ENCODE data around the gene TINAGL1. TPM values are rescaled to one million over a fixed set of nuclear protein-coding genes. Genes with fewer than 3 reads are reported as not detected.

Gene TINAGL1
- total and polyA plus RNA-seq, 2 donors (not counting 3 experiments of a cell fraction or from before 2014, with no cell fraction given) = 312 to 477 TPM

DNA sequence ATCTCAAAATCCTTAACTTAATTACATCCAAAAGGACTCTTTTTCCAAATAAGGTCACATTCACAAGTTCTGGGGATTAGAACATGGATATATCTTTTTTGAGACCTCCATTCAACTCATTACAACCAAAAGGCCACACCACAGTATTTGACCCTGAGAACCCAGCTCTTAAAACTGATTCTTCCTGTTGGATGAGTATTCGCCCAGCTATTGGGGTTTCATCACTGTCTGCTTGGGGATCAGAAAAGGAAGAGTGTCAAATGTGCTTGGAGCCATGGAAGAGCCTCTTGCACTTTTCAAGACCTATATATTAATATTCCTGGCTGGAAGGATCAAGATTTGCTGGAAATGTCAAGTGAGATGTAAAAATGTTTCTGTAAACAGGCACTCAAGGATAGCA, 5.4 kb upstream of the TINAGL1 start:
- no TSS peak for BruUV-seq (replicated peaks)
- H3K9ac ChIP-seq (replicated peaks; ENCODE audit: extremely low read depth, insufficient read depth, low read length) = no peak overlapping the region
- H4K20me1 ChIP-seq (replicated peaks; ENCODE audit: control insufficient read depth, extremely low read depth, insufficient read depth, low read length) = no peaks in the 10 kb centered on the region
- H3K27me3 ChIP-seq (ENCODE audit: control insufficient read depth in 2 of 2, insufficient read depth in 2 of 2, low read length in 2 of 2) = no peaks in the 10 kb centered on the region
- H3K4me3 ChIP-seq (replicated peaks in 1 of 3; ENCODE audit: insufficient read depth in 1 of 3, low read depth in 1 of 3, low read length in 3 of 3) = no peak overlapping the region
- H3K9me1 ChIP-seq (replicated peaks; ENCODE audit: control insufficient read depth, extremely low read depth, insufficient read depth, low read length) = no peaks in the 10 kb centered on the region
- FAIRE-seq = no peak
- peaks cover 30% of the 10 kb centered on the region for H3K4me1 ChIP-seq (ENCODE audit: control insufficient read depth, extremely low read depth, insufficient read depth, low read length)
- no peaks in the 10 kb centered on the region for H3K9me3 ChIP-seq (replicated peaks; ENCODE audit: control insufficient read depth, insufficient read depth, low read length)
- POLR2A ChIA-PET = interaction anchor here (0.6 kb wide), 1 partner anchor 517 kb away, joined by 7 read pairs; no protein-coding TSS in a partner anchor
- intact Hi-C loops (cut with micrococcal nuclease) (no loop called here), dilution Hi-C loops (cut with MboI; ENCODE audit: extremely low pct_ligation_motif_present, low sequenced_read_pairs) (no loop called here)
- CTCF ChIA-PET = interaction anchor here (0.7 to 2.0 kb wide), 7 partner anchors 10 to 47 kb away, joined by 3 to 5 read pairs (median 4); no protein-coding TSS in a partner anchor
- no peak for DNase-seq (ENCODE audit: low read depth, low spot score)
- TF ChIP-seq POLR2A (IDR thresholded peaks at IDR 0.05; ENCODE audit: low read depth, low read length) = no peak
- TF ChIP-seq FOS (IDR thresholded peaks at IDR 0.05; ENCODE audit: borderline replicate concordance, insufficient read depth, low read length) = no peak
- no peak for TF ChIP-seq JUN (IDR thresholded peaks at IDR 0.05; ENCODE audit: borderline replicate concordance, insufficient read depth, insufficient read length, low read depth)
- TF ChIP-seq, protein P1, sequence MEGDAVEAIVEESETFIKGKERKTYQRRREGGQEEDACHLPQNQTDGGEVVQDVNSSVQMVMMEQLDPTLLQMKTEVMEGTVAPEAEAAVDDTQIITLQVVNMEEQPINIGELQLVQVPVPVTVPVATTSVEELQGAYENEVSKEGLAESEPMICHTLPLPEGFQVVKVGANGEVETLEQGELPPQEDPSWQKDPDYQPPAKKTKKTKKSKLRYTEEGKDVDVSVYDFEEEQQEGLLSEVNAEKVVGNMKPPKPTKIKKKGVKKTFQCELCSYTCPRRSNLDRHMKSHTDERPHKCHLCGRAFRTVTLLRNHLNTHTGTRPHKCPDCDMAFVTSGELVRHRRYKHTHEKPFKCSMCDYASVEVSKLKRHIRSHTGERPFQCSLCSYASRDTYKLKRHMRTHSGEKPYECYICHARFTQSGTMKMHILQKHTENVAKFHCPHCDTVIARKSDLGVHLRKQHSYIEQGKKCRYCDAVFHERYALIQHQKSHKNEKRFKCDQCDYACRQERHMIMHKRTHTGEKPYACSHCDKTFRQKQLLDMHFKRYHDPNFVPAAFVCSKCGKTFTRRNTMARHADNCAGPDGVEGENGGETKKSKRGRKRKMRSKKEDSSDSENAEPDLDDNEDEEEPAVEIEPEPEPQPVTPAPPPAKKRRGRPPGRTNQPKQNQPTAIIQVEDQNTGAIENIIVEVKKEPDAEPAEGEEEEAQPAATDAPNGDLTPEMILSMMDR (IDR thresholded peaks at IDR 0.05; ENCODE audit: extremely low read depth in 1 of 2, insufficient read depth in 1 of 2, low read depth in 1 of 2, low read length in 2 of 2) = no peak
- TF ChIP-seq, protein P2, sequence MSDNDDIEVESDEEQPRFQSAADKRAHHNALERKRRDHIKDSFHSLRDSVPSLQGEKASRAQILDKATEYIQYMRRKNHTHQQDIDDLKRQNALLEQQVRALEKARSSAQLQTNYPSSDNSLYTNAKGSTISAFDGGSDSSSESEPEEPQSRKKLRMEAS (IDR thresholded peaks at IDR 0.05; ENCODE audit: insufficient read depth, insufficient read length) = no peak
- no peak for TF ChIP-seq GATA2 (IDR thresholded peaks at IDR 0.05; ENCODE audit: insufficient read depth, insufficient read length, low read depth, low read length)
- no peak for TF ChIP-seq MYC (IDR thresholded peaks at IDR 0.05; ENCODE audit: low read depth, low read length)
- no peak overlapping the region for H2AFZ ChIP-seq (ENCODE audit: low read depth, low read length)
- H3K27ac ChIP-seq (ENCODE audit: insufficient read depth, low read depth, low read length) = no peak overlapping the region
- no peaks in the 10 kb centered on the region for H3K36me3 ChIP-seq (ENCODE audit: control insufficient read depth in 2 of 2, extremely low read depth in 1 of 2, insufficient read depth in 2 of 2, low read length in 2 of 2)
- H3K4me2 ChIP-seq (ENCODE audit: insufficient read depth, low read length) = no peak overlapping the region
- H3K79me2 ChIP-seq (ENCODE audit: control insufficient read depth, insufficient read depth, low read length) = peaks cover 2% of the 10 kb centered on the region

All from endothelial cell of umbilical vein (primary cell).